Liver (tissue), 9 donors: ENCODE results near the gene YAF2. TPM values are rescaled to one million over a fixed set of nuclear protein-coding genes. Genes with fewer than 3 reads are reported as not detected.

Source experiments
- DNase-seq: peaks from one replicate; pipeline ENCODE4 v3.0.0-alpha.2; 2017; ENCODE audit warnings: low spot score
- H3K27ac ChIP-seq, 2 donors: one replicate each; pipeline ENCODE4 v1.7.0; 2013; ENCODE audit warnings: inconsistent platforms in 2 of 2, low read length in 2 of 2, control low read depth in 1 of 2, low read depth in 1 of 2, mild to moderate bottlenecking in 1 of 2
- H3K27me3 ChIP-seq, 4 donors: one replicate each; pipeline versions ENCODE4 v1.6.1 to v1.7.0; 2013; ENCODE audit warnings: low read length in 3 of 4, inconsistent platforms in 1 of 4, mild to moderate bottlenecking in 1 of 4, moderate library complexity in 1 of 4; ENCODE audit not compliant: control insufficient read depth in 4 of 4, insufficient read depth in 4 of 4
- H3K36me3 ChIP-seq, 4 donors: one replicate each; pipeline versions ENCODE4 v1.6.1 to v1.7.0; 2013; ENCODE audit warnings: low read length in 3 of 4, mild to moderate bottlenecking in 3 of 4, low read depth in 1 of 4, moderate library complexity in 1 of 4; ENCODE audit not compliant: control insufficient read depth in 4 of 4, insufficient read depth in 3 of 4
- H3K4me1 ChIP-seq, 4 donors: one replicate each; pipeline versions ENCODE4 v1.6.1 to v1.7.0; 2013; ENCODE audit warnings: low read length in 3 of 4, mild to moderate bottlenecking in 3 of 4, moderate library complexity in 1 of 4; ENCODE audit not compliant: control insufficient read depth in 4 of 4, insufficient read depth in 4 of 4
- H3K4me3 ChIP-seq, 3 donors: one replicate each; pipeline versions ENCODE4 v1.6.1 to v1.7.0; 2013; ENCODE audit warnings: low read length in 3 of 3, control low read depth in 1 of 3, low read depth in 1 of 3, mild to moderate bottlenecking in 1 of 3
- H3K9ac ChIP-seq, 2 donors: one replicate each; pipeline ENCODE4 v1.7.0; 2013; ENCODE audit warnings: low read length in 2 of 2, mild to moderate bottlenecking in 2 of 2, moderate library complexity in 2 of 2, control low read depth in 1 of 2, low read depth in 1 of 2
- H3K9me3 ChIP-seq, 4 donors: one replicate each; pipeline versions ENCODE4 v1.6.1 to v1.7.0; 2013; ENCODE audit warnings: low read length in 3 of 4; ENCODE audit not compliant: control insufficient read depth in 4 of 4
- CTCF ChIP-seq: fragments of 150-350 bp; IDR thresholded peaks from 2 replicates; pipeline ENCODE4 v1.5.1; 2017; ENCODE audit warnings: improper control_type of control experiment, low read depth, low read length; ENCODE audit not compliant: missing input control
- EGR1 ChIP-seq, 2 donors: IDR thresholded peaks; 2 replicates each; pipeline ENCODE4 v1.6.1; 2016 to 2018; ENCODE audit warnings: antibody characterized with exemption in 2 of 2, low read depth in 2 of 2
- FOXA1 ChIP-seq: IDR thresholded peaks from 2 replicates; pipeline ENCODE4 v1.6.1; 2016; ENCODE audit warnings: antibody characterized with exemption
- FOXA2 ChIP-seq: IDR thresholded peaks from 2 replicates; pipeline ENCODE4 v1.6.1; 2016; ENCODE audit warnings: antibody characterized with exemption
- GABPA ChIP-seq, 2 donors: IDR thresholded peaks in 1 of 2; conservative IDR thresholded peaks in 1 of 2; 2 replicates each; pipeline ENCODE4 v1.6.1; 2016; ENCODE audit warnings: antibody characterized with exemption in 2 of 2, mild to moderate bottlenecking in 1 of 2, moderate library complexity in 1 of 2
- HNF4G ChIP-seq: IDR thresholded peaks from 2 replicates; pipeline ENCODE4 v1.6.1; 2016; ENCODE audit warnings: antibody characterized with exemption
- JUND ChIP-seq, 2 donors: IDR thresholded peaks; 2 replicates each; pipeline ENCODE4 v1.6.1; 2016; ENCODE audit warnings: antibody characterized with exemption in 2 of 2
- REST ChIP-seq: IDR thresholded peaks from 2 replicates; pipeline ENCODE4 v1.6.1; 2016; ENCODE audit warnings: antibody characterized with exemption, mild to moderate bottlenecking
- RXRA ChIP-seq, 2 donors: IDR thresholded peaks; 2 replicates each; pipeline ENCODE4 v1.6.1; 2017 to 2018; ENCODE audit warnings: antibody characterized with exemption in 2 of 2, mild to moderate bottlenecking in 1 of 2
- SP1 ChIP-seq: IDR thresholded peaks from 2 replicates; pipeline ENCODE4 v1.6.1; 2018; ENCODE audit warnings: antibody characterized with exemption, mild to moderate bottlenecking
- WGBS: extraction: QIAGEN DNeasy Blood & Tissue Kit; methylation state at CpG from one replicate; pipeline ENCODE4 v1.1.7; 2013; 5-methylcytosine and 5-hydroxymethylcytosine counted together
- polyA plus RNA-seq, 2 donors: library from polyadenylated mRNA; stranded (reverse) in 1 of 2; unstranded in 1 of 2; fragments of 200-250 nt in 1 of 2; fragments of >200 nt in 1 of 2; fragmentation: Nextera tagmentation in 1 of 2; extraction: Ambion mirVana in 1 of 2; gene quantifications; one replicate each; pipeline versions ENCODE4 v1.2.1 to v1.2.3, GENCODE V29; 2013 to 2015
- total RNA-seq, 2 donors: library from RNA; depleted of rRNA; stranded (reverse); fragments of >200 nt; gene quantifications; one replicate each; pipeline ENCODE4 v1.2.3, GENCODE V29; 2014
- TF ChIP-seq, protein P1 (sequence below): IDR thresholded peaks from 2 replicates; pipeline ENCODE4 v1.6.1; 2016; ENCODE audit warnings: antibody characterized with exemption
- TF ChIP-seq, protein P2 (sequence below): IDR thresholded peaks from 2 replicates; pipeline ENCODE4 v1.6.1; 2016; ENCODE audit warnings: antibody characterized with exemption
- TF ChIP-seq, protein P3 (sequence below): IDR thresholded peaks from 2 replicates; pipeline ENCODE4 v1.6.1; 2016; ENCODE audit warnings: antibody characterized with exemption
- donor health status: healthy.
- donor health status: healthy.
- donor health status: healthy.
- donor health status: healthy.
- donor health status: healthy.

YAF2 gene
- total and polyA plus RNA-seq, 4 donors, result 7.3 to 22.9 (median 16.2) TPM

DNA sequence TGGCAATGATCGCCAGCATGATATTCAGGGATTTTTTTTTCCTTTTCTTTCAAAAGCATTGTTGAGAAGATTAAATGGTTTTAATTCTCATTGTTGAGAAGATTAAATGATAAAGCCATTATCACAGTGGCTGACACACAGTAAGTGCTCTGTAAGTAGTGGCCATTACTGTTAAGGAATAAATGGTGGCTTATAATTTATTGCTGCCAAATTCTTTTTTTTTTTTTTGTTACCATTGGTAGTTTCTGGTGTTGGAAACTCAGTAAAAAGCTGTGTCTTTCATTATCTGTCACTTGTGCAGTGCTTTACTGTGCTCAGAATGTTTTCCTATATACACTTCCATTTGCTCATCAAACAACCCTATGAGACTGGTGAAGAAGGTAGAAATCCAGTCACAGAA, 15.3 kb downstream of the YAF2 start:
- 99% methylated on average over 1 of the region's 1 CpG for WGBS

GRCh38 chr12:42221726-42222125, 16.3 kb downstream of the YAF2 start:
- Histone ChIP-seq H3K9me3 (no peaks in the 10 kb centered on the region), H3K27me3 (no peaks in the 10 kb centered on the region), H3K36me3 (no peaks in the 10 kb centered on the region), H3K9ac (no peak overlapping the region), H3K27ac (no peak overlapping the region), H3K4me1 (no peaks in the 10 kb centered on the region), H3K4me3 (no peak overlapping the region)
- TF ChIP-seq, protein P1, sequence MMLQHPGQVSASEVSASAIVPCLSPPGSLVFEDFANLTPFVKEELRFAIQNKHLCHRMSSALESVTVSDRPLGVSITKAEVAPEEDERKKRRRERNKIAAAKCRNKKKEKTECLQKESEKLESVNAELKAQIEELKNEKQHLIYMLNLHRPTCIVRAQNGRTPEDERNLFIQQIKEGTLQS, result no peak
- no peak for TF ChIP-seq CTCF
- TF ChIP-seq, protein P2, sequence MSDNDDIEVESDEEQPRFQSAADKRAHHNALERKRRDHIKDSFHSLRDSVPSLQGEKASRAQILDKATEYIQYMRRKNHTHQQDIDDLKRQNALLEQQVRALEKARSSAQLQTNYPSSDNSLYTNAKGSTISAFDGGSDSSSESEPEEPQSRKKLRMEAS, result no peak
- WGBS, result 90% methylated on average over 2 of the region's 2 CpGs
- DNase-seq, result no peak

More for the DNA sequence above, 15.3 kb downstream of the YAF2 start:
- H3K9me3 ChIP-seq, result no peaks in the 10 kb centered on the region
- no peaks in the 10 kb centered on the region for H3K4me1 ChIP-seq
- H3K27ac ChIP-seq, result no peak overlapping the region
- H3K9ac ChIP-seq, result no peak overlapping the region
- DNase-seq, result no peak
- H3K27me3 ChIP-seq, result no peaks in the 10 kb centered on the region
- H3K36me3 ChIP-seq, result no peaks in the 10 kb centered on the region
- TF ChIP-seq EGR1 (IDR thresholded peaks at IDR 0.05; ENCODE audit: low read depth in 2 of 2) (no peak), SP1 (no peak), REST (no peak), FOXA2 (no peak), GABPA (IDR thresholded peaks at IDR 0.05 in 1 of 2, conservative IDR thresholded peaks at IDR 0.05 in 1 of 2) (no peak), JUND (IDR thresholded peaks at IDR 0.05) (no peak), FOXA1 (no peak), RXRA (IDR thresholded peaks at IDR 0.05) (no peak), HNF4G (no peak)
- TF ChIP-seq, protein P3, sequence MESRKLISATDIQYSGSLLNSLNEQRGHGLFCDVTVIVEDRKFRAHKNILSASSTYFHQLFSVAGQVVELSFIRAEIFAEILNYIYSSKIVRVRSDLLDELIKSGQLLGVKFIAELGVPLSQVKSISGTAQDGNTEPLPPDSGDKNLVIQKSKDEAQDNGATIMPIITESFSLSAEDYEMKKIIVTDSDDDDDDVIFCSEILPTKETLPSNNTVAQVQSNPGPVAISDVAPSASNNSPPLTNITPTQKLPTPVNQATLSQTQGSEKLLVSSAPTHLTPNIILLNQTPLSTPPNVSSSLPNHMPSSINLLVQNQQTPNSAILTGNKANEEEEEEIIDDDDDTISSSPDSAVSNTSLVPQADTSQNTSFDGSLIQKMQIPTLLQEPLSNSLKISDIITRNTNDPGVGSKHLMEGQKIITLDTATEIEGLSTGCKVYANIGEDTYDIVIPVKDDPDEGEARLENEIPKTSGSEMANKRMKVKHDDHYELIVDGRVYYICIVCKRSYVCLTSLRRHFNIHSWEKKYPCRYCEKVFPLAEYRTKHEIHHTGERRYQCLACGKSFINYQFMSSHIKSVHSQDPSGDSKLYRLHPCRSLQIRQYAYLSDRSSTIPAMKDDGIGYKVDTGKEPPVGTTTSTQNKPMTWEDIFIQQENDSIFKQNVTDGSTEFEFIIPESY, result no peak
- TF ChIP-seq, protein P1, result no peak
- no peak overlapping the region for H3K4me3 ChIP-seq
